ENCODE results near the gene HBA2.
"Not testable (repeated sequence)": the region's sequence is repeated elsewhere in the genome, so short reads cannot be mapped to it uniquely, and the experiment has no call there.

Gene HBA2

GRCh38 chr16:165539-166374 lies 6.9 kb upstream of the HBA2 start, which contains the start of gene HBM:
Gene HBM, plus strand, starts transcription at chr16:165978. Its CDS starts 20 bp downstream, at chr16:165998.
- ChIA-PET POLR2A (ENCODE audit: low non-redundant PET) (no interaction called here), CTCF (interaction anchor here (0.6 kb wide), 1 partner anchor 16 kb away, joined by 3 read pairs; no protein-coding TSS in a partner anchor)
- DNase-seq (ENCODE audit: low spot score), result no peak
- no peak within 1 kb of the TSS for H3K27ac ChIP-seq
- no peak for TF ChIP-seq CTCF (conservative IDR thresholded peaks at IDR 0.05; ENCODE audit: low read depth)

DNA sequence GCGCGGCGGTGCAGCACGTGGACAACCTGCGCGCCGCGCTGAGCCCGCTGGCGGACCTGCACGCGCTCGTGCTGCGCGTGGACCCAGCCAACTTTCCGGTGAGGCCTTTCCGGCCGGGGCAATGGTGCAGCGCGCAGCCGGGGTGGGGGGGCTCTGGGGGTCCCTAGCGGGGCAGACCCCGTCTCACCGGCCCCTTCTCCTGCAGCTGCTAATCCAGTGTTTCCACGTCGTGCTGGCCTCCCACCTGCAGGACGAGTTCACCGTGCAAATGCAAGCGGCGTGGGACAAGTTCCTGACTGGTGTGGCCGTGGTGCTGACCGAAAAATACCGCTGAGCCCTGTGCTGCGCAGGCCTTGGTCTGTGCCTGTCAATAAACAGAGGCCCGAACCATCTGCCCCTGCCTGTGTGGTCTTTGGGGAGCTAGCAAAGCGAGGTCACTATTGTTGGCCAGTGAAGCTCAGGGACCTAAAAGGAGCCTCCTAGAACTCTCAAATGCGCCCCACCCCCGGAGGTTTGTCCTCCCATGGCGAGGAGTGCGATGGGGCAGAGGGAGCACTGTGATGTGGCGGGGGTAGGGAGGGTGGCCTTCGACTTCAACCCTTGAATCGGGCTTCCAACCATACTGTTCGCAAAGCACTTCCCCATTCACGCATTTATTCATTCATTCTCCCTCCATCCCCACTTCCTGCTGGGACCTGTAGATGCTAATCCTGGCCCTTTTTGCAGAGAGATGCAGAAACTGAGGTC lies 6.1 kb upstream of the HBA2 start:
- no peak for TF ChIP-seq CTCF (conservative IDR thresholded peaks at IDR 0.05; ENCODE audit: low read depth)
- H3K27ac ChIP-seq, result no peak overlapping the region
- ChIA-PET POLR2A (ENCODE audit: low non-redundant PET) (no interaction called here), CTCF (no interaction called here)
- DNase-seq (ENCODE audit: low spot score), result no peak

- DNase-seq (ENCODE audit: low spot score), result no peak
- ChIA-PET POLR2A (ENCODE audit: low non-redundant PET) (no interaction called here), CTCF (interaction anchor here (0.6 to 1.1 kb wide), 2 partner anchors 13 to 111 kb away, joined by 3 to 5 read pairs; partner anchors contain the start of gene HBQ1)
- no peak for TF ChIP-seq CTCF (conservative IDR thresholded peaks at IDR 0.05; ENCODE audit: low read depth)
- H3K27ac ChIP-seq, result no peak overlapping the region
These were observed 5.5 kb upstream of the HBA2 start for GRCh38 chr16:167122-167690.

DNA sequence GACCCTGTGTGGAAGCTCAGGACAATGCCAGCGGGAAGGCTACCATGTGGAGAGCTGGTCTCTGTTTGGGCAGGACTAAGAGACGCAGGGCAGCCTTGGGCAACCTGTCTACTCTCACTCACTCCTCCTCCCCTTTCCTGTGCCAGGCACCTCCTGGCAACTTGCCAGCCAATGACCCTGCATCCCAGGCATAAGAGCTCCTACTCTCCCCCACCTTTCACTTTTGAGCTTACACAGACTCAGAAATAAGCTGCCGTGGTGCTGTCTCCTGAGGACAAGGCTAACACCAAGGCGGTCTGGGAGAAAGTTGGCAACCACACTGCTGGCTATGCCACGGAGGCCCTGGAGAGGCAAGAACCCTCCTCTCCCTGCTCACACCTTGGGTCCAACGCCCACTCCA lies 4.3 kb upstream of the HBA2 start:
- no peak for TF ChIP-seq CTCF (conservative IDR thresholded peaks at IDR 0.05; ENCODE audit: low read depth)
- ChIA-PET CTCF (no interaction called here), POLR2A (ENCODE audit: low non-redundant PET) (no interaction called here)
- no peak for DNase-seq (ENCODE audit: low spot score)
- no peak overlapping the region for H3K27ac ChIP-seq

DNA sequence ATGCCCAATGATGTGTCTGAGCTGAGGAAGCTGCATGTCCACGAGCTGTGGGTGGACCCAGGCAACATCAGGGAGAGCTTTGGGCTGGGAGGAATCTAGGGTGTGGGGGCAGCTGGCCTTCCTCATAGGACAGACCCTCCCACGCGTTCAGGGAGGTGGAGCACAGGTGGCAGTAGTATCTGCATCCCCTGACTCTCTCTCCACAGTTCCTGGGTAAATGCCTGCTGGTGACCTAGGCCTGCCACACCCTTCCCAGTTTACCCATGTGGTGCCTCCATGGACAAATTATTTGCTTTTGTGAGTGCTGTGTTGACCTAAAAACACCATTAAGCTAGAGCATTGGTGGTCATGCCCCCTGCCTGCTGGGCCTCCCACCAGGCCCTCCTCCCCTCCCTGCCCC lies 3.7 kb upstream of the HBA2 start:
- ChIA-PET CTCF (no interaction called here), POLR2A (ENCODE audit: low non-redundant PET) (no interaction called here)
- no peak for TF ChIP-seq CTCF (conservative IDR thresholded peaks at IDR 0.05; ENCODE audit: low read depth)
- no peak for DNase-seq (ENCODE audit: low spot score)
- H3K27ac ChIP-seq, result no peak overlapping the region

GRCh38 chr16:170088-170507 lies 2.6 kb upstream of the HBA2 start:
- CTCF ChIA-PET, result interaction anchor here (0.6 to 1.2 kb wide), 3 partner anchors 10 to 73 kb away, joined by 3 read pairs; partner anchors contain the start of gene HBQ1
- POLR2A ChIA-PET (ENCODE audit: low non-redundant PET); DNase-seq (ENCODE audit: low spot score); H3K27ac ChIP-seq: not testable (repeated sequence)
